ENCODE measurements around the gene MIGA2.
A peak's percentile ranks its signal among the peaks of the same experiment; 100 is the strongest.

The MIGA2 gene

GRCh38 chr9:129007035-129007765 is 29.2 kb upstream of the MIGA2 start:
- peak in 1 of 2 experiments; percentile 36 for DNase-seq
- TF ChIP-seq POLR2A (IDR thresholded peaks at IDR 0.05; ENCODE audit: low read length) = no peak
- TF ChIP-seq GATA1 (IDR thresholded peaks at IDR 0.05; ENCODE audit: low read depth, low read length) = no peak

GRCh38 chr9:129007766-129008468 is 28.5 kb upstream of the MIGA2 start:
- no peak for TF ChIP-seq GATA1 (IDR thresholded peaks at IDR 0.05; ENCODE audit: low read depth, low read length)
- no peak for TF ChIP-seq POLR2A (IDR thresholded peaks at IDR 0.05; ENCODE audit: low read length)
- DNase-seq = no peak

GRCh38 chr9:129008469-129008965 is 27.9 kb upstream of the MIGA2 start:
- TF ChIP-seq POLR2A (IDR thresholded peaks at IDR 0.05; ENCODE audit: low read length) (no peak), GATA1 (IDR thresholded peaks at IDR 0.05; ENCODE audit: low read depth, low read length) (no peak)
- no peak for DNase-seq

GRCh38 chr9:129008986-129009583 is 27.3 kb upstream of the MIGA2 start:
- no peak for TF ChIP-seq GATA1 (IDR thresholded peaks at IDR 0.05; ENCODE audit: low read depth, low read length)
- DNase-seq = no peak

- no peak for TF ChIP-seq GATA1 (IDR thresholded peaks at IDR 0.05; ENCODE audit: low read depth, low read length)
- no peak for DNase-seq
Observed at GRCh38 chr9:129009584-129010141, 26.8 kb upstream of the MIGA2 start.

- no peak for DNase-seq
- TF ChIP-seq GATA1 (IDR thresholded peaks at IDR 0.05; ENCODE audit: low read depth, low read length) = no peak
- no peak for TF ChIP-seq POLR2A (IDR thresholded peaks at IDR 0.05; ENCODE audit: low read length)
Observed at GRCh38 chr9:129010267-129010975, 26.0 kb upstream of the MIGA2 start.

- TF ChIP-seq GATA1 (IDR thresholded peaks at IDR 0.05; ENCODE audit: low read depth, low read length) = no peak
- TF ChIP-seq POLR2A (IDR thresholded peaks at IDR 0.05; ENCODE audit: low read length) = no peak
- DNase-seq = no peak
Observed at GRCh38 chr9:129011170-129011569, 25.3 kb upstream of the MIGA2 start.

- TF ChIP-seq POLR2A (IDR thresholded peaks at IDR 0.05; ENCODE audit: low read length) (no peak), GATA1 (IDR thresholded peaks at IDR 0.05; ENCODE audit: low read depth, low read length) (no peak)
Observed at GRCh38 chr9:129011761-129012181, 24.7 kb upstream of the MIGA2 start.

GRCh38 chr9:129012343-129012742 is 24.1 kb upstream of the MIGA2 start:
- TF ChIP-seq POLR2A (IDR thresholded peaks at IDR 0.05; ENCODE audit: low read length) (no peak), GATA1 (IDR thresholded peaks at IDR 0.05; ENCODE audit: low read depth, low read length) (no peak)
- DNase-seq = no peak

More at GRCh38 chr9:129011761-129012181, 24.7 kb upstream of the MIGA2 start:
- no peak for DNase-seq

- TF ChIP-seq POLR2A (IDR thresholded peaks at IDR 0.05; ENCODE audit: low read length) = no peak
- no peak for TF ChIP-seq GATA1 (IDR thresholded peaks at IDR 0.05; ENCODE audit: low read depth, low read length)
Observed at GRCh38 chr9:129012893-129013448, 23.5 kb upstream of the MIGA2 start.

GRCh38 chr9:129013674-129014073 is 22.8 kb upstream of the MIGA2 start:
- DNase-seq = no peak
- TF ChIP-seq GATA1 (IDR thresholded peaks at IDR 0.05; ENCODE audit: low read depth, low read length) (no peak), POLR2A (IDR thresholded peaks at IDR 0.05; ENCODE audit: low read length) (no peak)

More at GRCh38 chr9:129012893-129013448, 23.5 kb upstream of the MIGA2 start:
- no peak for DNase-seq

- no peak for DNase-seq
- TF ChIP-seq POLR2A (IDR thresholded peaks at IDR 0.05; ENCODE audit: low read length) (no peak), GATA1 (IDR thresholded peaks at IDR 0.05; ENCODE audit: low read depth, low read length) (no peak)
Observed at GRCh38 chr9:129014124-129014523, 22.3 kb upstream of the MIGA2 start.

GRCh38 chr9:129014608-129015007 is 21.8 kb upstream of the MIGA2 start:
- DNase-seq = no peak
- no peak for TF ChIP-seq POLR2A (IDR thresholded peaks at IDR 0.05; ENCODE audit: low read length)
- TF ChIP-seq GATA1 (IDR thresholded peaks at IDR 0.05; ENCODE audit: low read depth, low read length) = no peak
